RWPE1 (cell line): ENCODE data around the gene WHRN.

ENCODE experiments used
- CTCF ChIA-PET: fragments of 350-600 bp; sonication (Branson Sonifier 250); formaldehyde crosslinking; extraction: SDS; loops from one replicate; lab custom pipeline; 2021; lab: Yijun Ruan, JAX
- POLR2A ChIA-PET: fragments of 400-600 bp; formaldehyde crosslinking; extraction: SDS; loops from one replicate; lab custom pipeline; 2020; ENCODE audit warnings: antibody characterized with exemption; ENCODE audit not compliant: low non-redundant PET; lab: Yijun Ruan, JAX
- DNase-seq: peaks from one replicate; pipeline ENCODE4 v3.0.0; 2012; ENCODE audit warnings: low spot score
- H3K27ac ChIP-seq: fragments of 450-650 bp; 2 replicates; pipeline ENCODE4 v1.5.1; 2017
- CTCF ChIP-seq: fragments of 450-650 bp; conservative IDR thresholded peaks from 2 replicates; pipeline ENCODE4 v1.5.1; 2017; ENCODE audit warnings: low read depth, mild to moderate bottlenecking

Gene WHRN

GRCh38 chr9:114497727-114498382 lies 7.4 kb downstream of the WHRN start:
- H3K27ac ChIP-seq, result no peak overlapping the region
- DNase-seq, result no peak
- ChIA-PET CTCF (interaction anchor here (0.6 to 1.1 kb wide), 3 partner anchors 10 to 208 kb away, joined by 4 read pairs; no protein-coding TSS in a partner anchor), POLR2A (no interaction called here)
- no peak for TF ChIP-seq CTCF

- no peak overlapping the region for H3K27ac ChIP-seq
- CTCF ChIA-PET, result interaction anchor here (0.6 to 1.1 kb wide), 5 partner anchors 10 to 240 kb away, joined by 4 to 5 read pairs (median 4); no protein-coding TSS in a partner anchor
- DNase-seq, result no peak
- POLR2A ChIA-PET, result no interaction called here
- no peak for TF ChIP-seq CTCF
These were observed 8.0 kb downstream of the WHRN start for GRCh38 chr9:114497236-114497635.

GRCh38 chr9:114496011-114496410 lies 9.3 kb downstream of the WHRN start:
- no peak overlapping the region for H3K27ac ChIP-seq
- ChIA-PET POLR2A (no interaction called here), CTCF (interaction anchor here (0.7 to 1.5 kb wide), 2 partner anchors 8 to 53 kb away, joined by 4 to 7 read pairs; no protein-coding TSS in a partner anchor)
- no peak for DNase-seq
- no peak for TF ChIP-seq CTCF

GRCh38 chr9:114494776-114495569 lies 10.3 kb downstream of the WHRN start:
- ChIA-PET CTCF (interaction anchor here (1.0 to 1.5 kb wide), 2 partner anchors 9 to 159 kb away, joined by 4 to 7 read pairs; no protein-coding TSS in a partner anchor), POLR2A (no interaction called here)
- H3K27ac ChIP-seq, result no peak overlapping the region
- no peak for DNase-seq
- TF ChIP-seq CTCF, result no peak

- no peak overlapping the region for H3K27ac ChIP-seq
- ChIA-PET CTCF (interaction anchor here (1.0 to 1.2 kb wide), 2 partner anchors 11 to 160 kb away, joined by 3 to 4 read pairs; partner anchors contain the start of gene WHRN), POLR2A (no interaction called here)
- no peak for DNase-seq
- no peak for TF ChIP-seq CTCF
These were observed 11.6 kb downstream of the WHRN start for GRCh38 chr9:114493521-114494184.

GRCh38 chr9:114492991-114493390 lies 12.3 kb downstream of the WHRN start:
- TF ChIP-seq CTCF, result no peak
- no peak for DNase-seq
- POLR2A ChIA-PET, result no interaction called here
- CTCF ChIA-PET, result interaction anchor here (0.7 to 1.2 kb wide), 2 partner anchors 12 to 242 kb away, joined by 3 to 4 read pairs; partner anchors contain the start of gene WHRN
- no peak overlapping the region for H3K27ac ChIP-seq
